Measurements from ENCODE around the gene PRKG1.

- TF ChIP-seq POLR2A (IDR thresholded peaks at IDR 0.05; ENCODE audit: control extremely low read depth in 1 of 2, low read depth in 2 of 2, low read length in 2 of 2) (no peak), SIRT6 (IDR thresholded peaks at IDR 0.05; ENCODE audit: low read length) (no peak), KDM1A (IDR thresholded peaks at IDR 0.05; ENCODE audit: borderline replicate concordance, low read length) (no peak), CTCF (IDR thresholded peaks at IDR 0.05; ENCODE audit: control extremely low read depth in 1 of 3, insufficient read depth in 1 of 3, low read depth in 1 of 3, low read length in 3 of 3) (no peak)
These were observed 990.0 kb downstream of the PRKG1 start for GRCh38 chr10:52064084-52064845.

Measured in H1 (cell line).